GM12878 (cell line): ENCODE measurements around the gene UNC45B. TPM values are rescaled to one million over a fixed set of nuclear protein-coding genes. Genes with fewer than 3 reads are reported as not detected.

Experiments used
- ATAC-seq: fragments of 200-7000 bp; cut with Tn5 transposase; 3 replicates; pipeline ENCODE4 v1.9.1; 2020; ENCODE audit warnings: mild to moderate bottlenecking, moderate library complexity
- BruUV-seq: library from RNA; stranded (reverse); fragments of 400-500 nt; replicated peaks from 2 replicates; lab custom pipeline; 2021; lab: Mats Ljungman, UMichigan
- CTCF ChIA-PET: fragments of 300-600 bp; sonication (Branson Sonifier 250); formaldehyde crosslinking; extraction: SDS; loops from one replicate; lab custom pipeline; 2021; ENCODE audit warnings: inconsistent platforms; lab: Yijun Ruan, JAX
- POLR2A ChIA-PET: fragments of 350-600 bp; formaldehyde crosslinking; extraction: SDS; loops from one replicate; lab custom pipeline; 2021; ENCODE audit warnings: inconsistent platforms; lab: Charles Lee
- RAD21 ChIA-PET: fragments of 300-600 bp; sonication (Branson Sonifier 250); formaldehyde crosslinking; loops from one replicate; lab custom pipeline; 2023; ENCODE audit warnings: antibody characterized with exemption; ENCODE audit not compliant: unreplicated experiment; lab: Charles Lee
- SMC1A ChIA-PET: fragments of 300-600 bp; sonication (Branson Sonifier 250); formaldehyde crosslinking; loops from one replicate; lab custom pipeline; 2023; ENCODE audit not compliant: unreplicated experiment, uncharacterized antibody; lab: Charles Lee
- DNase-seq: peaks from one replicate; pipeline ENCODE4 v3.0.0-alpha.2; 2011; ENCODE audit warnings: low read depth, low spot score
- FAIRE-seq: peaks from 3 replicates; lab custom pipeline; 2011; peaks lifted over from hg19 to GRCh38; lab: Jason Lieb, UNC
- H2AFZ ChIP-seq: 2 replicates; pipeline ENCODE4 v1.6.0; 2011; ENCODE audit warnings: low read depth, low read length, control low read depth; ENCODE audit not compliant: control insufficient read depth
- H3K27ac ChIP-seq: 2 replicates; pipeline ENCODE4 v1.5.1; 2011; ENCODE audit warnings: control low read depth; ENCODE audit not compliant: control insufficient read depth, insufficient read depth
- H3K27me3 ChIP-seq, 2 experiments: replicated peaks in 1 of 2; 2 replicates each; pipeline versions ENCODE4 v1.6.0 to v1.6.1; 2011; ENCODE audit warnings: low read length in 1 of 2; ENCODE audit not compliant: control insufficient read depth in 2 of 2, insufficient read depth in 2 of 2
- H3K36me3 ChIP-seq, 2 experiments: 2 replicates each; pipeline ENCODE4 v1.5.1; 2011; ENCODE audit warnings: low read length in 1 of 2; ENCODE audit not compliant: control insufficient read depth in 2 of 2, insufficient read depth in 2 of 2
- H3K4me1 ChIP-seq: 2 replicates; pipeline ENCODE4 v1.6.1; 2011; ENCODE audit warnings: mild to moderate bottlenecking, low read length, moderate library complexity, mixed read lengths; ENCODE audit not compliant: control insufficient read depth, insufficient read depth
- H3K4me2 ChIP-seq: 2 replicates; pipeline ENCODE4 v1.6.0; 2011; ENCODE audit warnings: control low read depth; ENCODE audit not compliant: control insufficient read depth, insufficient read depth
- H3K4me3 ChIP-seq: fragments of 200-600 bp; sonication (generic); 2 replicates; pipeline ENCODE4 v1.5.1; 2016
- H3K79me2 ChIP-seq: 2 replicates; pipeline ENCODE4 v1.6.0; 2011; ENCODE audit warnings: low read length; ENCODE audit not compliant: control insufficient read depth, insufficient read depth
- H3K9ac ChIP-seq: 2 replicates; pipeline ENCODE4 v1.8.0; 2011; ENCODE audit warnings: low read length, control low read depth, mixed read lengths; ENCODE audit not compliant: control insufficient read depth, insufficient read depth
- H3K9me3 ChIP-seq: replicated peaks from 3 replicates; pipeline ENCODE4 v1.5.1; 2011; ENCODE audit warnings: mild to moderate bottlenecking, low read length; ENCODE audit not compliant: control insufficient read depth, insufficient read depth
- H4K20me1 ChIP-seq: 2 replicates; pipeline ENCODE4 v1.6.0; 2011; ENCODE audit not compliant: control insufficient read depth, insufficient read depth
- ASH2L ChIP-seq: fragments of 300-600, 200-600 bp; sonication (generic); IDR thresholded peaks from 2 replicates; pipeline ENCODE4 v1.6.1; 2017; ENCODE audit warnings: low read depth, mild to moderate bottlenecking, borderline replicate concordance
- BCLAF1 ChIP-seq: fragments of 450-650 bp; IDR thresholded peaks from 2 replicates; pipeline ENCODE4 v1.6.1; 2017; ENCODE audit warnings: antibody characterized with exemption, mild to moderate bottlenecking, moderate library complexity
- POLR2A ChIP-seq: IDR thresholded peaks from 2 replicates; pipeline ENCODE4 v1.6.1; 2011; ENCODE audit warnings: low read depth, mild to moderate bottlenecking, low read length
- POLR2AphosphoS2 ChIP-seq: IDR thresholded peaks from 2 replicates; pipeline ENCODE4 v1.6.1; 2011; ENCODE audit warnings: low read depth, mild to moderate bottlenecking, low read length, improper control_type of control experiment, moderate library complexity
- SUZ12 ChIP-seq: fragments of 200-600 bp; sonication (generic); IDR thresholded peaks from one replicate; pipeline ENCODE4 v1.6.1; 2018; ENCODE audit warnings: antibody characterized with exemption, mild to moderate bottlenecking; ENCODE audit not compliant: unreplicated experiment
- ZNF274 ChIP-seq: IDR thresholded peaks from one replicate; pipeline ENCODE4 v1.8.0; 2011; ENCODE audit not compliant: insufficient read length, insufficient read depth
- WGBS: methylation state at CpG from one replicate; pipeline ENCODE4 v1.1.6; 2016; ENCODE audit warnings: low lambda C conversion rate; ENCODE audit not compliant: insufficient replicate concordance, insufficient coverage; ENCODE audit errors: missing lambda C conversion rate; 5-methylcytosine and 5-hydroxymethylcytosine counted together
- in situ Hi-C: fragments of 300-500 bp; cut with MboI; formaldehyde crosslinking; loops from 9 replicates; pipeline ENCODE4 v1.14.3; 2018; ENCODE audit warnings: mixed read lengths
- intact Hi-C: fragments of 100-400 bp; cut with micrococcal nuclease; formaldehyde crosslinking; loops from one replicate; pipeline ENCODE4 v1.14.2; 2022; ENCODE audit not compliant: unreplicated experiment
- polyA plus RNA-seq, 11 experiments: library from polyadenylated mRNA; depleted of rRNA in 4 of 11; unstranded in 6 of 11; stranded (reverse) in 5 of 11; fragments of >200 nt; fragmentation: Nextera tagmentation in 4 of 11; fragmentation: Illumina TruSeq in 1 of 11; extraction: Ambion mirVana in 4 of 11; extraction: Trizol in 1 of 11; gene quantifications; 1 replicate in 1 of 11; 2 replicates in 10 of 11; pipeline versions ENCODE4 v1.2.1 to v1.2.3, GENCODE V29; 2011 to 2016; ENCODE audit warnings: inconsistent platforms in 2 of 11, missing spikeins in 2 of 11, low read depth in 1 of 11
- total RNA-seq, 4 experiments: library from RNA; depleted of rRNA in 3 of 4; stranded (reverse); fragments of >200 nt in 3 of 4; fragmentation: Illumina TruSeq in 1 of 4; extraction: Trizol in 1 of 4; gene quantifications; 2 replicates each; pipeline versions ENCODE4 v1.2.1 to v1.2.3, GENCODE V29; 2013 to 2021

UNC45B gene
- total and polyA plus RNA-seq, 10 of the 15 experiments (the other 5 are each of a cell fraction or from before 2014, with no cell fraction given) = 0.03 TPM; not detected in 9

- SMC1A ChIA-PET = interaction anchor here (1.2 kb wide), 1 partner anchor 9 kb away, joined by 3 read pairs; the partner anchor contains the start of gene RAD51D
- POLR2A ChIA-PET = no interaction called here
- Histone ChIP-seq H3K36me3 (peaks cover 15 to 22% of the 10 kb centered on the region in 2 experiments), H4K20me1 (no peaks in the 10 kb centered on the region), H3K9me3 (no peaks in the 10 kb centered on the region), H3K4me2 (no peak overlapping the region), H3K4me1 (no peaks in the 10 kb centered on the region), H3K27me3 (no peaks in the 10 kb centered on the region), H3K79me2 (no peaks in the 10 kb centered on the region), H3K9ac (no peak overlapping the region), H2AFZ (no peak overlapping the region), H3K4me3 (no peak overlapping the region), H3K27ac (no peak overlapping the region)
- BruUV-seq = no TSS peak
- 73% methylated on average over 11 of the region's 11 CpGs for WGBS
- FAIRE-seq (no peak), DNase-seq (no peak), ATAC-seq (no peak)
- in situ Hi-C loops (no loop called here), intact Hi-C loops (no loop called here)
- CTCF ChIA-PET = interaction anchor here (0.9 kb wide), 1 partner anchor 10 kb away, joined by 5 read pairs; the partner anchor contains the start of gene RAD51D
- RAD21 ChIA-PET = interaction anchor here (1.2 kb wide), 1 partner anchor 9 kb away, joined by 3 read pairs; no protein-coding TSS in a partner anchor
- TF ChIP-seq ZNF274 (no peak), ASH2L (no peak), POLR2AphosphoS2 (no peak), SUZ12 (no peak), POLR2A (peak; percentile 57), BCLAF1 (no peak)
Observed at GRCh38 chr17:35129154-35129972, 18.3 kb upstream of the UNC45B start.
